Activated CD4-positive, alpha-beta T cell treated with anti-CD3 and anti-CD28 coated beads, Interleukin-2, amount 10 ng/mL, durations not matched to agents 7 days and 5 days (primary cell): Measurements from ENCODE around the gene SLC39A7. TPM values are rescaled to one million over a fixed set of nuclear protein-coding genes. Genes with fewer than 3 reads are reported as not detected.

Experiments used
- CTCF ChIA-PET: fragments of 350-600 bp; sonication (Branson Sonifier 250); formaldehyde crosslinking; loops from one replicate; lab custom pipeline; 2021; ENCODE audit warnings: antibody characterized with exemption; lab: Charles Lee
- POLR2A ChIA-PET: fragments of 350-600 bp; sonication (Branson Sonifier 250); formaldehyde crosslinking; loops from one replicate; lab custom pipeline; 2021; ENCODE audit warnings: antibody characterized with exemption; lab: Charles Lee
- DNase-seq: peaks from one replicate; pipeline ENCODE4 v3.0.0-alpha.2; 2020
- H3K27ac Mint-ChIP-seq: one replicate; pipeline ENCODE4 v1.8.0; 2021; ENCODE audit warnings: mild to moderate bottlenecking, moderate library complexity, mixed read lengths
- H3K27me3 Mint-ChIP-seq: one replicate; pipeline ENCODE4 v1.8.0; 2021; ENCODE audit warnings: mixed read lengths
- H3K36me3 Mint-ChIP-seq: one replicate; pipeline ENCODE4 v1.8.0; 2021; ENCODE audit warnings: low read depth, mixed read lengths
- H3K4me1 Mint-ChIP-seq: one replicate; pipeline ENCODE4 v1.8.0; 2021; ENCODE audit warnings: mixed read lengths
- H3K4me3 Mint-ChIP-seq: one replicate; pipeline ENCODE4 v1.8.0; 2021; ENCODE audit warnings: mild to moderate bottlenecking, moderate library complexity, mixed read lengths
- H3K9me3 Mint-ChIP-seq: one replicate; pipeline ENCODE4 v1.8.0; 2021; ENCODE audit warnings: mixed read lengths
- total RNA-seq, 2 experiments: library from RNA; stranded (reverse); gene quantifications; one replicate each; pipeline ENCODE4 v1.2.3, GENCODE V29; 2021

SLC39A7 gene
- total RNA-seq, 2 experiments from 2014 or later, result 34.8 to 48.5 TPM

GRCh38 chr6:33204415-33205190, 3.9 kb downstream of the SLC39A7 start, which contains the start of gene HSD17B8:
TSS of gene HSD17B8 (plus strand) at chr6:33204655. CDS start at chr6:33204669, 14 bp downstream.
- no peaks in the 10 kb centered on the region for H3K27me3 Mint-ChIP-seq
- ChIA-PET CTCF (interaction anchor here (0.8 to 1.4 kb wide), 2 partner anchors 42 to 360 kb away, joined by 3 to 4 read pairs; no protein-coding TSS in a partner anchor), POLR2A (no interaction called here)
- peak within 1 kb of the TSS; percentile 88 for H3K27ac Mint-ChIP-seq
- DNase-seq, result peak; percentile 93
- H3K9me3 Mint-ChIP-seq, result no peaks in the 10 kb centered on the region
- peaks cover 65% of the 10 kb centered on the region for H3K4me1 Mint-ChIP-seq
- peaks cover 38% of the 10 kb centered on the region for H3K36me3 Mint-ChIP-seq
- H3K4me3 Mint-ChIP-seq, result peak within 1 kb of the TSS; percentile 81

GRCh38 chr6:33205191-33206026, 4.7 kb downstream of the SLC39A7 start:
- peaks cover 45% of the 10 kb centered on the region for H3K36me3 Mint-ChIP-seq

GRCh38 chr6:33206027-33206863, 5.6 kb downstream of the SLC39A7 start:
- ChIA-PET CTCF (no interaction called here), POLR2A (no interaction called here)
- Mint-ChIP-seq H3K4me1 (peaks cover 67% of the 10 kb centered on the region), H3K27me3 (no peaks in the 10 kb centered on the region), H3K4me3 (peak overlapping the region; percentile 81), H3K9me3 (no peaks in the 10 kb centered on the region), H3K36me3 (peaks cover 43% of the 10 kb centered on the region), H3K27ac (peak overlapping the region; percentile 88)
- DNase-seq, result no peak

More at GRCh38 chr6:33205191-33206026, 4.7 kb downstream of the SLC39A7 start:
- peaks cover 69% of the 10 kb centered on the region for H3K4me1 Mint-ChIP-seq
- H3K9me3 Mint-ChIP-seq, result no peaks in the 10 kb centered on the region
- H3K27ac Mint-ChIP-seq, result peak overlapping the region; percentile 88
- peak overlapping the region; percentile 81 for H3K4me3 Mint-ChIP-seq
- CTCF ChIA-PET, result interaction anchor here (0.8 to 1.4 kb wide), 2 partner anchors 43 to 361 kb away, joined by 3 to 4 read pairs; no protein-coding TSS in a partner anchor
- no peaks in the 10 kb centered on the region for H3K27me3 Mint-ChIP-seq
- peak; percentile 25 for DNase-seq
- POLR2A ChIA-PET, result no interaction called here

- no peak for DNase-seq
- Mint-ChIP-seq H3K9me3 (no peaks in the 10 kb centered on the region), H3K27me3 (no peaks in the 10 kb centered on the region), H3K27ac (peak overlapping the region; percentile 90), H3K4me3 (no peak overlapping the region), H3K36me3 (peaks cover 39% of the 10 kb centered on the region), H3K4me1 (peaks cover 60% of the 10 kb centered on the region)
- ChIA-PET POLR2A (no interaction called here), CTCF (interaction anchor here (1.1 to 2.7 kb wide), 2 partner anchors 42 to 82 kb away, joined by 3 to 20 read pairs; partner anchors contain the start of gene WDR46)
These were observed 6.3 kb downstream of the SLC39A7 start for GRCh38 chr6:33206864-33207551.

GRCh38 chr6:33207552-33208090, 7.0 kb downstream of the SLC39A7 start:
- Mint-ChIP-seq H3K4me3 (peak overlapping the region; percentile 79), H3K27ac (peak overlapping the region; percentile 90), H3K4me1 (peaks cover 56% of the 10 kb centered on the region), H3K36me3 (peaks cover 38% of the 10 kb centered on the region), H3K9me3 (no peaks in the 10 kb centered on the region), H3K27me3 (peaks cover 3% of the 10 kb centered on the region)
- ChIA-PET CTCF (interaction anchor here (1.1 to 2.7 kb wide), 4 partner anchors 8 to 81 kb away, joined by 3 to 20 read pairs (median 6); partner anchors contain the start of gene WDR46), POLR2A (interaction anchor here (1.0 kb wide), 3 partner anchors 41 to 236 kb away, joined by 3 read pairs; no protein-coding TSS in a partner anchor)
- DNase-seq, result no peak

GRCh38 chr6:33208091-33208967, 7.7 kb downstream of the SLC39A7 start, which contains the start of gene RING1:
TSS of gene RING1 (plus strand) at chr6:33208500. CDS start at chr6:33208823, 323 bp downstream.
- peak within 1 kb of the TSS; percentile 79 for H3K4me3 Mint-ChIP-seq
- H3K4me1 Mint-ChIP-seq, result peaks cover 55% of the 10 kb centered on the region
- H3K27me3 Mint-ChIP-seq, result peaks cover 10% of the 10 kb centered on the region
- POLR2A ChIA-PET, result interaction anchor here (1.0 kb wide), 3 partner anchors 40 to 236 kb away, joined by 3 read pairs; no protein-coding TSS in a partner anchor
- H3K27ac Mint-ChIP-seq, result peak within 1 kb of the TSS; percentile 90
- H3K9me3 Mint-ChIP-seq, result no peaks in the 10 kb centered on the region
- peak; percentile 87 for DNase-seq
- H3K36me3 Mint-ChIP-seq, result peaks cover 33% of the 10 kb centered on the region
- CTCF ChIA-PET, result interaction anchor here (1.1 to 2.7 kb wide), 6 partner anchors 9 to 84 kb away, joined by 3 to 20 read pairs (median 4); partner anchors contain the start of gene WDR46

GRCh38 chr6:33209856-33210255, 9.2 kb downstream of the SLC39A7 start:
- Mint-ChIP-seq H3K27ac (no peak overlapping the region), H3K36me3 (peaks cover 29% of the 10 kb centered on the region), H3K27me3 (peaks cover 22% of the 10 kb centered on the region), H3K9me3 (no peaks in the 10 kb centered on the region), H3K4me1 (peaks cover 49% of the 10 kb centered on the region), H3K4me3 (peak overlapping the region; percentile 79)
- CTCF ChIA-PET, result interaction anchor here (1.0 to 2.7 kb wide), 5 partner anchors 12 to 82 kb away, joined by 3 to 20 read pairs (median 3); no protein-coding TSS in a partner anchor
- DNase-seq, result no peak
- POLR2A ChIA-PET, result interaction anchor here (0.6 kb wide), 1 partner anchor 8 kb away, joined by 3 read pairs; no protein-coding TSS in a partner anchor

- POLR2A ChIA-PET, result no interaction called here
- Mint-ChIP-seq H3K27me3 (peaks cover 26% of the 10 kb centered on the region), H3K36me3 (peaks cover 29% of the 10 kb centered on the region), H3K9me3 (no peaks in the 10 kb centered on the region), H3K27ac (no peak overlapping the region), H3K4me1 (peaks cover 37% of the 10 kb centered on the region), H3K4me3 (no peak overlapping the region)
- CTCF ChIA-PET, result interaction anchor here (1.4 kb wide), 1 partner anchor 23 kb away, joined by 3 read pairs; no protein-coding TSS in a partner anchor
- no peak for DNase-seq
These were observed 10.5 kb downstream of the SLC39A7 start for GRCh38 chr6:33211136-33211535.

GRCh38 chr6:33211666-33212422, 11.2 kb downstream of the SLC39A7 start:
- ChIA-PET CTCF (interaction anchor here (0.6 to 1.4 kb wide), 3 partner anchors 14 to 22 kb away, joined by 3 read pairs; no protein-coding TSS in a partner anchor), POLR2A (no interaction called here)
- Mint-ChIP-seq H3K4me3 (no peak overlapping the region), H3K9me3 (no peaks in the 10 kb centered on the region), H3K4me1 (peaks cover 32% of the 10 kb centered on the region), H3K36me3 (peaks cover 29% of the 10 kb centered on the region), H3K27me3 (peaks cover 26% of the 10 kb centered on the region), H3K27ac (no peak overlapping the region)
- DNase-seq, result no peak

- DNase-seq, result no peak
- no peaks in the 10 kb centered on the region for H3K9me3 Mint-ChIP-seq
- H3K27me3 Mint-ChIP-seq, result peaks cover 26% of the 10 kb centered on the region
- H3K36me3 Mint-ChIP-seq, result peaks cover 29% of the 10 kb centered on the region
- H3K27ac Mint-ChIP-seq, result no peak overlapping the region
- H3K4me1 Mint-ChIP-seq, result peaks cover 31% of the 10 kb centered on the region
- ChIA-PET CTCF (interaction anchor here (1.0 kb wide), 2 partner anchors 13 to 36 kb away, joined by 3 read pairs; no protein-coding TSS in a partner anchor), POLR2A (no interaction called here)
- H3K4me3 Mint-ChIP-seq, result peak overlapping the region; percentile 7
These were observed 12.1 kb downstream of the SLC39A7 start for GRCh38 chr6:33212857-33213165.
